Measurements from ENCODE around the gene ZYG11B. TPM values are rescaled to one million over a fixed set of nuclear protein-coding genes. Genes with fewer than 3 reads are reported as not detected.

The ZYG11B gene
- total and polyA plus RNA-seq, 9 of the 15 experiments (the other 6 are each of a cell fraction or from before 2014, with no cell fraction given) = 4.9 to 22.2 (median 12.2) TPM

GRCh38 chr1:52697795-52698674, 28.2 kb upstream of the ZYG11B start, which contains the start of gene COA7 (continued):
- TF ChIP-seq REST (IDR thresholded peaks at IDR 0.05; ENCODE audit: borderline replicate concordance) = peak; percentile 54
- TF ChIP-seq REST (CRISPR knock-in tag; IDR thresholded peaks at IDR 0.05; ENCODE audit: low read depth) = no peak
- TF ChIP-seq XRCC3 (IDR thresholded peaks at IDR 0.05) = no peak
- peak; percentile 97 for TF ChIP-seq RAD51 (IDR thresholded peaks at IDR 0.05; ENCODE audit: borderline replicate concordance, low read depth)
- no peak for TF ChIP-seq MECOM (CRISPR knock-in tag; IDR thresholded peaks at IDR 0.05)
- peak; percentile 72 for TF ChIP-seq CHD2 (IDR thresholded peaks at IDR 0.05; ENCODE audit: low read depth, low read length)
- no peak for TF ChIP-seq EHMT2 (IDR thresholded peaks at IDR 0.05)
- no peak for TF ChIP-seq BRF2 (IDR thresholded peaks at IDR 0.05; ENCODE audit: borderline replicate concordance, insufficient read depth, insufficient read length)
- TF ChIP-seq NR4A1 (CRISPR knock-in tag; IDR thresholded peaks at IDR 0.05) = peak; percentile 57; the same call in 1 of the 2 replicates
- peak; percentile 90; the same call in 1 of the 2 replicates for TF ChIP-seq NR4A1 (tag; IDR thresholded peaks at IDR 0.05)
- TF ChIP-seq MAZ (CRISPR knock-in tag; conservative IDR thresholded peaks at IDR 0.05 in 1 of 2, IDR thresholded peaks at IDR 0.05 in 1 of 2) = peak; percentile 82 to 93
- TF ChIP-seq IFI16 (CRISPR knock-in tag; IDR thresholded peaks at IDR 0.05) = peak; percentile 63; the same call in 1 of the 2 replicates
- TF ChIP-seq ZNF41 (CRISPR knock-in tag; conservative IDR thresholded peaks at IDR 0.05) = no peak
- no peak for TF ChIP-seq WHSC1 (IDR thresholded peaks at IDR 0.05; ENCODE audit: low read length)
- peak; percentile 95 for TF ChIP-seq MYC (IDR thresholded peaks at IDR 0.05; ENCODE audit: low read depth, low read length)
- TF ChIP-seq MYC (CRISPR knock-in tag; IDR thresholded peaks at IDR 0.05; ENCODE audit: borderline replicate concordance, low read depth) = peak; percentile 98
- no peak for TF ChIP-seq ZNF696 (CRISPR knock-in tag; conservative IDR thresholded peaks at IDR 0.05)
- peak; percentile 60; the same call in 1 of the 2 replicates for TF ChIP-seq JUND (IDR thresholded peaks at IDR 0.05; ENCODE audit: borderline replicate concordance, low read depth, low read length)
- no peak for TF ChIP-seq JUND (tag; IDR thresholded peaks at IDR 0.05; ENCODE audit: borderline replicate concordance, low read depth, low read length)
- TF ChIP-seq ZNF12 (CRISPR knock-in tag; IDR thresholded peaks at IDR 0.05) = peak; percentile 81; the same call in 1 of the 2 replicates

All from K562 (cell line).